Measurements from ENCODE around the gene PRDM12. TPM values are rescaled to one million over a fixed set of nuclear protein-coding genes. Genes with fewer than 3 reads are reported as not detected.
A peak's percentile ranks its signal among the peaks of the same experiment; 100 is the strongest.

PRDM12 gene
- total and polyA plus RNA-seq, 2 experiments from 2014 or later: 0.11 TPM; not detected in 1

DNA sequence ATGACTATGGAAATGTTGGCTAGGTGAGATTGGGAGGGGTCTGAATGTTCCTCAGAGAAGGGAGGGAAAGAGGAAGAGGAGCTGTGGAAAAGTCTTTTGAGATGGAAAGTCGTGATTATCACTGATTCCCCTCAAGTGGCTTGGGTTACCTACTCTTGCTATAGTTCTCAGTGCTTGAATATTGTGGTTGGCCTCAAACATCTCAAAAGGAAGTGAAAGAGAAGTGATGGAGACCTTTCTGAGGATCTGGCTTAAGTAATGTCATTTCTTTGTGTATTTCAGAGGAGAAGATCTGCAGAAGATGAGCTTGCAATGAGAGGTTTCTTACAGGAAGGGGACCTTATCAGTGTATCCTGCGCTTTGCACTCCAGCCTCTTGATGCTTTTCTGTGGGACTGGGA is 34.7 kb downstream of the PRDM12 start (continued):
- TF ChIP-seq, protein P1, sequence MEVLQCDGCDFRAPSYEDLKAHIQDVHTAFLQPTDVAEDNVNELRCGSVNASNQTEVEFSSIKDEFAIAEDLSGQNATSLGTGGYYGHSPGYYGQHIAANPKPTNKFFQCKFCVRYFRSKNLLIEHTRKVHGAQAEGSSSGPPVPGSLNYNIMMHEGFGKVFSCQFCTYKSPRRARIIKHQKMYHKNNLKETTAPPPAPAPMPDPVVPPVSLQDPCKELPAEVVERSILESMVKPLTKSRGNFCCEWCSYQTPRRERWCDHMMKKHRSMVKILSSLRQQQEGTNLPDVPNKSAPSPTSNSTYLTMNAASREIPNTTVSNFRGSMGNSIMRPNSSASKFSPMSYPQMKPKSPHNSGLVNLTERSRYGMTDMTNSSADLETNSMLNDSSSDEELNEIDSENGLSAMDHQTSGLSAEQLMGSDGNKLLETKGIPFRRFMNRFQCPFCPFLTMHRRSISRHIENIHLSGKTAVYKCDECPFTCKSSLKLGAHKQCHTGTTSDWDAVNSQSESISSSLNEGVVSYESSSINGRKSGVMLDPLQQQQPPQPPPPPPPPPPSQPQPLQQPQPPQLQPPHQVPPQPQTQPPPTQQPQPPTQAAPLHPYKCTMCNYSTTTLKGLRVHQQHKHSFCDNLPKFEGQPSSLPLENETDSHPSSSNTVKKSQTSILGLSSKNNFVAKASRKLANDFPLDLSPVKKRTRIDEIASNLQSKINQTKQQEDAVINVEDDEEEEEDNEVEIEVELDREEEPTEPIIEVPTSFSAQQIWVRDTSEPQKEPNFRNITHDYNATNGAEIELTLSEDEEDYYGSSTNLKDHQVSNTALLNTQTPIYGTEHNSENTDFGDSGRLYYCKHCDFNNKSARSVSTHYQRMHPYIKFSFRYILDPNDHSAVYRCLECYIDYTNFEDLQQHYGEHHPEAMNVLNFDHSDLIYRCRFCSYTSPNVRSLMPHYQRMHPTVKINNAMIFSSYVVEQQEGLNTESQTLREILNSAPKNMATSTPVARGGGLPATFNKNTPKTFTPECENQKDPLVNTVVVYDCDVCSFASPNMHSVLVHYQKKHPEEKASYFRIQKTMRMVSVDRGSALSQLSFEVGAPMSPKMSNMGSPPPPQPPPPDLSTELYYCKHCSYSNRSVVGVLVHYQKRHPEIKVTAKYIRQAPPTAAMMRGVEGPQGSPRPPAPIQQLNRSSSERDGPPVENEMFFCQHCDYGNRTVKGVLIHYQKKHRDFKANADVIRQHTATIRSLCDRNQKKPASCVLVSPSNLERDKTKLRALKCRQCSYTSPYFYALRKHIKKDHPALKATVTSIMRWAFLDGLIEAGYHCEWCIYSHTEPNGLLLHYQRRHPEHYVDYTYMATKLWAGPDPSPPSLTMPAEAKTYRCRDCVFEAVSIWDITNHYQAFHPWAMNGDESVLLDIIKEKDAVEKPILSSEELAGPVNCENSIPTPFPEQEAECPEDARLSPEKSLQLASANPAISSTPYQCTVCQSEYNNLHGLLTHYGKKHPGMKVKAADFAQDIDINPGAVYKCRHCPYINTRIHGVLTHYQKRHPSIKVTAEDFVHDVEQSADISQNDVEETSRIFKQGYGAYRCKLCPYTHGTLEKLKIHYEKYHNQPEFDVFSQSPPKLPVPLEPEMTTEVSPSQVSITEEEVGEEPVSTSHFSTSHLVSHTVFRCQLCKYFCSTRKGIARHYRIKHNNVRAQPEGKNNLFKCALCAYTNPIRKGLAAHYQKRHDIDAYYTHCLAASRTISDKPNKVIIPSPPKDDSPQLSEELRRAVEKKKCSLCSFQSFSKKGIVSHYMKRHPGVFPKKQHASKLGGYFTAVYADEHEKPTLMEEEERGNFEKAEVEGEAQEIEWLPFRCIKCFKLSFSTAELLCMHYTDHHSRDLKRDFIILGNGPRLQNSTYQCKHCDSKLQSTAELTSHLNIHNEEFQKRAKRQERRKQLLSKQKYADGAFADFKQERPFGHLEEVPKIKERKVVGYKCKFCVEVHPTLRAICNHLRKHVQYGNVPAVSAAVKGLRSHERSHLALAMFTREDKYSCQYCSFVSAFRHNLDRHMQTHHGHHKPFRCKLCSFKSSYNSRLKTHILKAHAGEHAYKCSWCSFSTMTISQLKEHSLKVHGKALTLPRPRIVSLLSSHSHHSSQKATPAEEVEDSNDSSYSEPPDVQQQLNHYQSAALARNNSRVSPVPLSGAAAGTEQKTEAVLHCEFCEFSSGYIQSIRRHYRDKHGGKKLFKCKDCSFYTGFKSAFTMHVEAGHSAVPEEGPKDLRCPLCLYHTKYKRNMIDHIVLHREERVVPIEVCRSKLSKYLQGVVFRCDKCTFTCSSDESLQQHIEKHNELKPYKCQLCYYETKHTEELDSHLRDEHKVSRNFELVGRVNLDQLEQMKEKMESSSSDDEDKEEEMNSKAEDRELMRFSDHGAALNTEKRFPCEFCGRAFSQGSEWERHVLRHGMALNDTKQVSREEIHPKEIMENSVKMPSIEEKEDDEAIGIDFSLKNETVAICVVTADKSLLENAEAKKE (CRISPR knock-in tag; IDR thresholded peaks at IDR 0.05): no peak

DNA sequence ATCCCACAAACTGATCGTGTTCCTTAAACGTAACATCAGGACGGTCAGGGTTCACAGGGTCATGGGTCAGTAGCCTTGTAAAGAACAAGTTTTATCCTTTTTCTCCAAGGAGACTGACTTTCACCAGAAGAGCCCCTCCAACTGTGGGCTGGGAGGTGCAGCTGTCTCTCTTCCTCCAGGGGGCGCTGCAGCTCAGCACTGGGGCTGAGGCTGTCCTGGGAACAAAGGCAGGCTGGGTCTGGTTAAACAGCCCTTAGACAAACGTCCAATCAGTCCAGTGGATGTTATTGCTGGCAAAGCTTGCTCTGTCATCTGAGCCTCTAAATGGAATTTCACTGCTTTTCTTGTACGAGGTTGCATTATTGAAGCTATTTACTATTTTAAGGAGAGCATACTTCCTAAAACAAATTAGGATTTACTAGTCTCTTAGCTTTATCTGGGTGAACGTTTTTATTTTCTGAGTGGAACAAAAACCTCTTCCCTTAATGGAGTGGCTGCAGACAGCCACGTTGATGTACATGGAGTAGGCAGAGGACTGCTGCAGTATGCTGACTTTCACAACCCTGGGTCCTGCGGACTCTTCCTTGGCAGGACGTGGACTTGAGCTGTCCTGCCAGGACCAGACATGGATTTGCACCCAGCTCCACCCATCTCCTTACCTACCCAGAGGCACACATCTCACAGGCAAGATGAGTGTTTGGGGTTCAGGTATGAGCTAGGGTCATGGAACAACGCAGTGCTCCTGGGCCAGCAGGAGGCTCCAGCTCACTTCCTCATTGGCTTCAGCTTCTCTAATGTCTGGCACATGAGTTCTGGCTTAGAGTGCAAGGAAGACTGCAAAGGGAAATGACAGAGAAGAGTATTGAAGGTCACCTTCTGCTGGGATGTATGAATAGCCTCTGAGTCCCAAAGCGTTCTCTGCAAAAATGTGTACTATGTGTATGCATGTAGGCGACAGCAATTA is 36.9 kb downstream of the PRDM12 start:
- Mint-ChIP-seq H3K4me1 (peaks cover 9% of the 10 kb centered on the region; the same call in 2 of the 3 replicates), H3K27ac (0 out of 2 replicates have a peak overlapping the region, but pooled peaks have one; percentile 34), H3K4me3 (no peak overlapping the region), H3K9me3 (no peaks in the 10 kb centered on the region), H3K27me3 (ENCODE audit: insufficient read depth, low read depth, poor library complexity) (peaks cover 11% of the 10 kb centered on the region), H3K36me3 (ENCODE audit: low read depth) (peaks cover 92% of the 10 kb centered on the region)
- H3K36me3 ChIP-seq (ENCODE audit: insufficient read depth): peaks cover 71% of the 10 kb centered on the region
- peak; percentile 91 for DNase-seq (ENCODE audit: low spot score)
- no peaks in the 10 kb centered on the region for H3K9me2 ChIP-seq (ENCODE audit: insufficient read depth)
- H3K27ac ChIP-seq (ENCODE audit: low read depth): no peak overlapping the region
- H4K20me1 ChIP-seq (replicated peaks; ENCODE audit: insufficient read depth): peaks cover 53% of the 10 kb centered on the region
- H3K4me1 ChIP-seq (ENCODE audit: insufficient read depth): 0 out of 2 replicates have a peak, but pooled peaks cover 6% of the 10 kb centered on the region
- H2AFZ ChIP-seq: no peak overlapping the region
- H3F3A ChIP-seq (replicated peaks; ENCODE audit: low read depth): peaks cover 64% of the 10 kb centered on the region
- no peak overlapping the region for H3K4me2 ChIP-seq
- H3K27me3 ChIP-seq (ENCODE audit: insufficient read depth): no peaks in the 10 kb centered on the region
- ATAC-seq: peak; percentile 98
- no peak overlapping the region for H3K4me3 ChIP-seq
- H3K79me2 ChIP-seq (replicated peaks; ENCODE audit: insufficient read depth): peaks cover 54% of the 10 kb centered on the region
- no peak for TF ChIP-seq JUNB (IDR thresholded peaks at IDR 0.05; ENCODE audit: unreplicated experiment)
- TF ChIP-seq, protein P2, sequence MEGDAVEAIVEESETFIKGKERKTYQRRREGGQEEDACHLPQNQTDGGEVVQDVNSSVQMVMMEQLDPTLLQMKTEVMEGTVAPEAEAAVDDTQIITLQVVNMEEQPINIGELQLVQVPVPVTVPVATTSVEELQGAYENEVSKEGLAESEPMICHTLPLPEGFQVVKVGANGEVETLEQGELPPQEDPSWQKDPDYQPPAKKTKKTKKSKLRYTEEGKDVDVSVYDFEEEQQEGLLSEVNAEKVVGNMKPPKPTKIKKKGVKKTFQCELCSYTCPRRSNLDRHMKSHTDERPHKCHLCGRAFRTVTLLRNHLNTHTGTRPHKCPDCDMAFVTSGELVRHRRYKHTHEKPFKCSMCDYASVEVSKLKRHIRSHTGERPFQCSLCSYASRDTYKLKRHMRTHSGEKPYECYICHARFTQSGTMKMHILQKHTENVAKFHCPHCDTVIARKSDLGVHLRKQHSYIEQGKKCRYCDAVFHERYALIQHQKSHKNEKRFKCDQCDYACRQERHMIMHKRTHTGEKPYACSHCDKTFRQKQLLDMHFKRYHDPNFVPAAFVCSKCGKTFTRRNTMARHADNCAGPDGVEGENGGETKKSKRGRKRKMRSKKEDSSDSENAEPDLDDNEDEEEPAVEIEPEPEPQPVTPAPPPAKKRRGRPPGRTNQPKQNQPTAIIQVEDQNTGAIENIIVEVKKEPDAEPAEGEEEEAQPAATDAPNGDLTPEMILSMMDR (conservative IDR thresholded peaks at IDR 0.05; ENCODE audit: low read depth in 2 of 2): peak; percentile 95 to 99

All from GM23338 (cell line).